ENCODE measurements around the gene DNAH11.

DNA sequence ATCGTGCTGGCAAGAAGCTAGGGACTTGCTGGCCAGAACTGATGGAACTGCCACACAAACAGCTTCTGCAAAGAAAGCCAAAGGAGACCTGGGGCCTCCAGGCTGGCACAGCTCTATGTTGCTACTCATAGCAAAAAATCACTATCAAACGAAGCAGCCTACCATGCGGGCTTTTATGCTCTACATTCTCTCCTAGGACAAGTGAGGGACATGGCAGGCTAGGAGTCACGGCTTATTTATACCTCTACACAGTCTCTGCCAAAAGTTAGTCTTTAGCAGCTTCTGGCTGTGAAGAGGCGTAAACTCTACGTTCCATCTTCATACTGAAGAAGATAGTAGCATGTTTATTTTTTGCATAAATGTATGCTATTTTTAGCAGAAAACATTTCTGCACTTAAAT is 367.4 kb downstream of the DNAH11 start:
- TF ChIP-seq, protein P1, sequence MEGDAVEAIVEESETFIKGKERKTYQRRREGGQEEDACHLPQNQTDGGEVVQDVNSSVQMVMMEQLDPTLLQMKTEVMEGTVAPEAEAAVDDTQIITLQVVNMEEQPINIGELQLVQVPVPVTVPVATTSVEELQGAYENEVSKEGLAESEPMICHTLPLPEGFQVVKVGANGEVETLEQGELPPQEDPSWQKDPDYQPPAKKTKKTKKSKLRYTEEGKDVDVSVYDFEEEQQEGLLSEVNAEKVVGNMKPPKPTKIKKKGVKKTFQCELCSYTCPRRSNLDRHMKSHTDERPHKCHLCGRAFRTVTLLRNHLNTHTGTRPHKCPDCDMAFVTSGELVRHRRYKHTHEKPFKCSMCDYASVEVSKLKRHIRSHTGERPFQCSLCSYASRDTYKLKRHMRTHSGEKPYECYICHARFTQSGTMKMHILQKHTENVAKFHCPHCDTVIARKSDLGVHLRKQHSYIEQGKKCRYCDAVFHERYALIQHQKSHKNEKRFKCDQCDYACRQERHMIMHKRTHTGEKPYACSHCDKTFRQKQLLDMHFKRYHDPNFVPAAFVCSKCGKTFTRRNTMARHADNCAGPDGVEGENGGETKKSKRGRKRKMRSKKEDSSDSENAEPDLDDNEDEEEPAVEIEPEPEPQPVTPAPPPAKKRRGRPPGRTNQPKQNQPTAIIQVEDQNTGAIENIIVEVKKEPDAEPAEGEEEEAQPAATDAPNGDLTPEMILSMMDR (IDR thresholded peaks at IDR 0.05), result no peak
- no peak for TF ChIP-seq POLR2A (IDR thresholded peaks at IDR 0.05)

Data from tibial nerve (tissue), 3 donors.